ENCODE results near the gene HSP90B1. TPM values are rescaled to one million over a fixed set of nuclear protein-coding genes. Genes with fewer than 3 reads are reported as not detected.

HSP90B1 gene
- total RNA-seq (2014; rRNA removed; shearing (Covaris generic); ENCODE audit: low replicate concordance), result 364 and 534 TPM in 2 replicates

DNA sequence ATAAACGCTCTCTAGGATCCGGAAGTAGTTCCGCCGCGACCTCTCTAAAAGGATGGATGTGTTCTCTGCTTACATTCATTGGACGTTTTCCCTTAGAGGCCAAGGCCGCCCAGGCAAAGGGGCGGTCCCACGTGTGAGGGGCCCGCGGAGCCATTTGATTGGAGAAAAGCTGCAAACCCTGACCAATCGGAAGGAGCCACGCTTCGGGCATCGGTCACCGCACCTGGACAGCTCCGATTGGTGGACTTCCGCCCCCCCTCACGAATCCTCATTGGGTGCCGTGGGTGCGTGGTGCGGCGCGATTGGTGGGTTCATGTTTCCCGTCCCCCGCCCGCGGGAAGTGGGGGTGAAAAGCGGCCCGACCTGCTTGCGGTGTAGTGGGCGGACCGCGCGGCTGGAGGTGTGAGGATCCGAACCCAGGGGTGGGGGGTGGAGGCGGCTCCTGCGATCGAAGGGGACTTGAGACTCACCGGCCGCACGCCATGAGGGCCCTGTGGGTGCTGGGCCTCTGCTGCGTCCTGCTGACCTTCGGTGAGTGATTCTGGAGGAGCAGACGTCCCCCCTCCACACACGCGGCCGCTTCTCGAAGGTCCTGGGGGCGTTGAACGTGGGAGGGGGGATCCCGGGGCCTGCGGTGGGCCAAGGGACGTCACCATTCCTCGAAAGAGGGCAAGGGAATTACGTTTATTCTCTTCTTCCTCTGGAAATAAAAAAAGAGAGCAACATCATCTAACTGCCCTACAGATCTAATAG is at the start of gene HSP90B1:
Gene HSP90B1, plus strand, starts transcription at position 377 of the 753 bp plus-strand sequence. Its CDS starts 106 bp downstream, at position 483.
- peaks cover 46% of the 10 kb centered on the region for H3K36me3 ChIP-seq
- peak; percentile 99 for DNase-seq

DNA sequence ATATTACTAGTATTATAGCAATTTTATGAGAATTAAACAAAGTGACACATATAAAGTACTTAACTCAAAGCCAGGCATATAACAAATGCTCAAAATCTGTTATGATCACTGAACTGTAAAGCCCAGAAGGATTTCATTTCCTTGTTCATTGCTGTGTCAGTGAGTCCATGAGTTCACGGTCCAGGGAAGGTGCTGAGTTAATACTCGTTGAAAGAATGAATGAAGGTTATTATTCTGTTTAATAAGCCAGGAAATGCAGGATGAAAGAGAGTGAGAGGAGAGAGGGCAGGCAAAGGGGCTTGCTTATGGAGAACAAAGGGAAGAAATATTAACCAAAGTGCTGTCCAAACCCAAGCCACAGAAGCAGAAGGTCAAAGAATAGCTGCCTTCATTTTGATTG is 48.9 kb upstream of the HSP90B1 start:
- H3K36me3 ChIP-seq, result no peaks in the 10 kb centered on the region
- no peaks in the 10 kb centered on the region for H3K9me3 ChIP-seq
- H3K4me3 ChIP-seq, result no peak overlapping the region
- H3K27me3 ChIP-seq, result no peaks in the 10 kb centered on the region
- DNase-seq, result no peak

More for the DNA sequence above, at the start of gene HSP90B1:
- Histone ChIP-seq H3K4me3 (peak within 1 kb of the TSS; percentile 92), H3K27me3 (no peaks in the 10 kb centered on the region), H3K9me3 (no peaks in the 10 kb centered on the region)

- H3K9me3 ChIP-seq, result no peaks in the 10 kb centered on the region
- no peaks in the 10 kb centered on the region for H3K27me3 ChIP-seq
- no peak overlapping the region for H3K4me3 ChIP-seq
- no peak for DNase-seq
- H3K36me3 ChIP-seq, result no peaks in the 10 kb centered on the region
Observed at GRCh38 chr12:103882861-103883596, 47.2 kb upstream of the HSP90B1 start.

GRCh38 chr12:103883908-103884307 is 46.3 kb upstream of the HSP90B1 start:
- H3K4me3 ChIP-seq, result no peak overlapping the region
- no peak for DNase-seq
- H3K9me3 ChIP-seq, result no peaks in the 10 kb centered on the region
- no peaks in the 10 kb centered on the region for H3K27me3 ChIP-seq
- no peaks in the 10 kb centered on the region for H3K36me3 ChIP-seq

DNA sequence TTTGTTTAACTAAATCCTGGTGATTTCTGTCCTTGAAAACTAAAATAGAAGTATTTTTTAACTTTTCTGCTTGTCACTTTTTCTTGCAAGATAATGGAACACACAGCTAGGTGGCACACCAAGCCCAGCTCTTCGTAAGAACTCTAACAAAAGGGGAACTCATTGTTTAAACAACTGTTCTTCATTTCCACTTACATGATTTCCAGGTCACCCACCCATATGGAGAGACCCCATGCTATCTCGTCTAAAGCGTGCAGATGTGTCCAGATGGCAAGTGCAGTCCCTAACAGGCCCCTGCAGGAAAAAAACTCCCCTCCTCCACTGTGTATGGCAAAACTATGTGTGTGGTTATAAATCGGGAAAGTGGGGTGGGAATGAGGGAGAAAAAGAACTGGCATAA is 45.9 kb upstream of the HSP90B1 start:
- no peaks in the 10 kb centered on the region for H3K36me3 ChIP-seq
- no peaks in the 10 kb centered on the region for H3K27me3 ChIP-seq
- no peak overlapping the region for H3K4me3 ChIP-seq
- no peaks in the 10 kb centered on the region for H3K9me3 ChIP-seq
- no peak for DNase-seq

- DNase-seq, result no peak
- no peaks in the 10 kb centered on the region for H3K27me3 ChIP-seq
- no peaks in the 10 kb centered on the region for H3K36me3 ChIP-seq
- no peak overlapping the region for H3K4me3 ChIP-seq
- H3K9me3 ChIP-seq, result no peaks in the 10 kb centered on the region
Observed at GRCh38 chr12:103886195-103886797, 43.9 kb upstream of the HSP90B1 start.

GRCh38 chr12:103887738-103888137 is 42.5 kb upstream of the HSP90B1 start:
- Histone ChIP-seq H3K36me3 (no peaks in the 10 kb centered on the region), H3K27me3 (no peaks in the 10 kb centered on the region), H3K4me3 (no peak overlapping the region), H3K9me3 (no peaks in the 10 kb centered on the region)
- DNase-seq, result no peak

DNA sequence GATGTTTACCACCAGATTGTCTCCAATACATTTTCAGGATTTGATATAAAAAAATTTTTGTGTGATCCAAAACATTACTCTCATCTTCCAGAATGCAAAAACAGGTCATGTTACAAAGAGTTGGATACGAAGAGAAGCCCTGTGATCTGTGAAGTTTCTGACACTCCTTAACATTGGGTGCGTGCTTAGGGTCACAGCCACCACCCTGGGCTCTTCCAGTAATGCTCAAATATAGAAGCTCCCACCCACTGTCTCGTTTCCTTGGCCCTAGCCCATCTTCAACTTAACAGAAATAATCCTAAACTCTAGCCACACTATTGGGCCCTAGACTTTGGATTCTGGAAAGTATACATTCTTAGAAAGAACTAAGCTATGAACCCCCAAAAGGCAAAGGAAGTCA is 32.9 kb upstream of the HSP90B1 start:
- DNase-seq, result no peak
- no peaks in the 10 kb centered on the region for H3K36me3 ChIP-seq
- no peak overlapping the region for H3K4me3 ChIP-seq
- H3K27me3 ChIP-seq, result no peaks in the 10 kb centered on the region
- H3K9me3 ChIP-seq, result no peaks in the 10 kb centered on the region

GRCh38 chr12:103901518-103902173 is 28.6 kb upstream of the HSP90B1 start:
- Histone ChIP-seq H3K27me3 (no peaks in the 10 kb centered on the region), H3K9me3 (no peaks in the 10 kb centered on the region), H3K36me3 (no peaks in the 10 kb centered on the region), H3K4me3 (no peak overlapping the region)
- DNase-seq, result no peak

- Histone ChIP-seq H3K4me3 (no peak overlapping the region), H3K36me3 (no peaks in the 10 kb centered on the region), H3K27me3 (no peaks in the 10 kb centered on the region), H3K9me3 (no peaks in the 10 kb centered on the region)
- DNase-seq, result no peak
Observed at GRCh38 chr12:103903993-103904392, 26.2 kb upstream of the HSP90B1 start.

GRCh38 chr12:103905730-103906349 is 24.4 kb upstream of the HSP90B1 start:
- Histone ChIP-seq H3K36me3 (no peaks in the 10 kb centered on the region), H3K9me3 (no peaks in the 10 kb centered on the region), H3K4me3 (no peak overlapping the region), H3K27me3 (no peaks in the 10 kb centered on the region)
- DNase-seq, result no peak

DNA sequence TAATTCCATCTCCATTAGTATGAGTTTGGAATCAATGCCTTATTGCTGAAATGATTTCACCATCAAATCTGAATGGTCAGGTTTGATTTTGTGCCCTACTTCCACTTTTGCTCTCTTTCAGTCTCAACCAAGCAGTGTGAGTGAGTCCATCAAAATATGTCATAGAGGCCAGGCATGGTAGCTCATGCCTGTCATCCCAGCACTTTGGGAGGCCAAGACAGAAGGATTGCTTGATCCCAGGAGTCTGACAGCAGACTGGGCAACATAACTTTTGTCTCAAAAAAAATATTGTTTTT is 22.0 kb upstream of the HSP90B1 start:
- Histone ChIP-seq H3K9me3 (no peaks in the 10 kb centered on the region), H3K4me3 (no peak overlapping the region), H3K27me3 (no peaks in the 10 kb centered on the region), H3K36me3 (no peaks in the 10 kb centered on the region)
- no peak for DNase-seq

GRCh38 chr12:103908877-103909276 is 21.3 kb upstream of the HSP90B1 start:
- no peaks in the 10 kb centered on the region for H3K36me3 ChIP-seq
- DNase-seq, result no peak
- H3K9me3 ChIP-seq, result no peaks in the 10 kb centered on the region
- no peaks in the 10 kb centered on the region for H3K27me3 ChIP-seq
- no peak overlapping the region for H3K4me3 ChIP-seq

DNA sequence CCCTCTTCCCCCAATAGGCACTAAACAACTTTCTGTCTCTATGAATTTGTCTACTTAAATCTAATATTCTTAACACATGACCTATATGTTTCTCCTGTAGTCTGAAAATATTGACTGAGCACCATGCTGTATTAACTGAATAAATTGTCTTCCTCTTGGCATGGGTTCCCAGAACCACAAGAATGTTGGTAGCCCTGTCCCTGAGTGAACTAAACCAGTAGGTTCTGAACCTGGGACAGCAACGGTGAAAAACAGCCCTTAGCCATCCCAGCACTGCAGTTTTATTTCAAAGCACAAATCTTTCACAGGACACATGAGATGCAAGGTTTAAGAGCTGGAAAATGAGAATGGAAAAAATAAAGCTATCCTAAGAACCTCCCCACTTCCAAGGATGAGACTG is 20.4 kb upstream of the HSP90B1 start:
- no peaks in the 10 kb centered on the region for H3K27me3 ChIP-seq
- DNase-seq, result no peak
- H3K36me3 ChIP-seq, result no peaks in the 10 kb centered on the region
- H3K4me3 ChIP-seq, result no peak overlapping the region
- H3K9me3 ChIP-seq, result no peaks in the 10 kb centered on the region

DNA sequence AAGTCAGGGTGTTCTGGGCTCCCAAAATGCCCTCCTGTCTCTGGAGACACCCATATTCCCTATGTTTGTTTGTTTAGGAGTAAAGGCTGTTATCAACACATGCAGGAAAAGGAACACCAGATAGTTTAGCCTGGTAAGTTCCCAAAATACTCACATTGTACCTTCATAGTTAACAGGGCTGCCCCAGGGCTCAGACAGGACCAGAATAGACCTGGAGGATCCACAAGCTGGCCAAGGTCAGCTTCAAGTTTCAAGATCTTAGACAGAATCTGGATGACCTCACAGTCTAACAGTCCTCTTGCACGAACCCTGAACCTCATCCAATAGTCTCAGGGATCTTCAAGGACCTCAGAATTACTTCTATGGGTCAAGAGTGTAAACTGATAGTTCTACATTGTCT is 18.1 kb upstream of the HSP90B1 start:
- DNase-seq, result no peak
- Histone ChIP-seq H3K36me3 (no peaks in the 10 kb centered on the region), H3K9me3 (0 out of 2 replicates have a peak, but pooled peaks cover 3% of the 10 kb centered on the region), H3K27me3 (no peaks in the 10 kb centered on the region), H3K4me3 (no peak overlapping the region)

GRCh38 chr12:103913100-103913499 is 17.1 kb upstream of the HSP90B1 start:
- H3K4me3 ChIP-seq, result no peak overlapping the region
- no peak for DNase-seq
- H3K27me3 ChIP-seq, result no peaks in the 10 kb centered on the region
- H3K36me3 ChIP-seq, result no peaks in the 10 kb centered on the region
- H3K9me3 ChIP-seq, result 0 out of 2 replicates have a peak, but pooled peaks cover 5% of the 10 kb centered on the region

DNA sequence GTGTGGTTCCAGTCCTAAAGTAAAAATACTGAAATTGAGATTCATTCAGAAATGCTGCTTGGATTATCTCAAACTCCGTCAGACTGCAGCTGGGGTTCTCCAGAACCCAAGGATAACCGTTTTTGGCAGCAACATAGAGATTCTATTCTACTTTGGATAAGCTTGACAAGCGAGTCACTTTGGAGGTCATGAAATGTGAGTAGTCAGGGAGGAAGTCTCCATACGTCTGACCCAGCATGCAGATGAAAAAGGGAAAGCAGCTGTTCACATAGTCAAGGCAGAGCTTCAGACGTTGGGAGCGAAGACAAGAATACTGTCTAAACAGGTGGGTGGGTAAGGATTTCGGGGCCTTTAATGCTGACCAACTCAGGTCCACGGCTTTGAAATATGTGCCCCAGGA is 14.9 kb upstream of the HSP90B1 start:
- no peak for DNase-seq
- Histone ChIP-seq H3K9me3 (peaks cover 8% of the 10 kb centered on the region; the same call in 1 of the 2 replicates), H3K36me3 (no peaks in the 10 kb centered on the region), H3K4me3 (no peak overlapping the region), H3K27me3 (no peaks in the 10 kb centered on the region)
